Tibial artery (tissue), 4 donors: ENCODE results near the gene THAP12.

Experiments
- DNase-seq, 2 donors: peaks; one replicate each; pipeline ENCODE4 v3.0.0-alpha.2; 2019
- H3K27ac ChIP-seq, 2 donors: fragments of 200-600 bp; sonication (generic) in 1 of 2; 1 replicate in 1 of 2; 2 replicates in 1 of 2; pipeline ENCODE4 v1.5.1; 2018 to 2019; ENCODE audit warnings: mild to moderate bottlenecking in 1 of 2
- H3K27me3 ChIP-seq, 2 donors: fragments of 200-600 bp; sonication (generic) in 1 of 2; one replicate each; pipeline versions ENCODE4 v1.5.1 to v1.6.0; 2016 to 2019
- H3K36me3 ChIP-seq, 3 donors: fragments of 200-600 bp; sonication (generic) in 2 of 3; one replicate each; pipeline ENCODE4 v1.5.1; 2016 to 2019; ENCODE audit warnings: mild to moderate bottlenecking in 2 of 3
- H3K4me1 ChIP-seq, 4 donors: fragments of 200-600 bp; sonication (generic) in 2 of 4; 1 replicate in 3 of 4; 2 replicates in 1 of 4; pipeline ENCODE4 v1.5.1; 2016 to 2019
- H3K4me3 ChIP-seq, 2 donors: fragments of 200-600 bp; sonication (generic) in 1 of 2; 1 replicate in 1 of 2; 2 replicates in 1 of 2; pipeline ENCODE4 v1.5.1; 2018 to 2019; ENCODE audit warnings: mild to moderate bottlenecking in 2 of 2
- H3K9me3 ChIP-seq, 3 donors: fragments of 200-600 bp; sonication (generic) in 1 of 3; one replicate each; pipeline ENCODE4 v1.5.1; 2016 to 2019
- CTCF ChIP-seq, 2 experiments: fragments of 200-600 bp in 1 of 2; fragments of 450-650 bp in 1 of 2; IDR thresholded peaks; one replicate each; pipeline ENCODE4 v1.5.1; 2017 to 2019; ENCODE audit warnings: antibody characterized with exemption in 2 of 2, mild to moderate bottlenecking in 1 of 2, moderate library complexity in 1 of 2
- intact Hi-C: fragments of 100-400 bp; cut with DNase I; formaldehyde crosslinking; loops from one replicate; pipeline ENCODE4 v1.15.0; 2023; ENCODE audit warnings: low total_unique reads

Gene THAP12

DNA sequence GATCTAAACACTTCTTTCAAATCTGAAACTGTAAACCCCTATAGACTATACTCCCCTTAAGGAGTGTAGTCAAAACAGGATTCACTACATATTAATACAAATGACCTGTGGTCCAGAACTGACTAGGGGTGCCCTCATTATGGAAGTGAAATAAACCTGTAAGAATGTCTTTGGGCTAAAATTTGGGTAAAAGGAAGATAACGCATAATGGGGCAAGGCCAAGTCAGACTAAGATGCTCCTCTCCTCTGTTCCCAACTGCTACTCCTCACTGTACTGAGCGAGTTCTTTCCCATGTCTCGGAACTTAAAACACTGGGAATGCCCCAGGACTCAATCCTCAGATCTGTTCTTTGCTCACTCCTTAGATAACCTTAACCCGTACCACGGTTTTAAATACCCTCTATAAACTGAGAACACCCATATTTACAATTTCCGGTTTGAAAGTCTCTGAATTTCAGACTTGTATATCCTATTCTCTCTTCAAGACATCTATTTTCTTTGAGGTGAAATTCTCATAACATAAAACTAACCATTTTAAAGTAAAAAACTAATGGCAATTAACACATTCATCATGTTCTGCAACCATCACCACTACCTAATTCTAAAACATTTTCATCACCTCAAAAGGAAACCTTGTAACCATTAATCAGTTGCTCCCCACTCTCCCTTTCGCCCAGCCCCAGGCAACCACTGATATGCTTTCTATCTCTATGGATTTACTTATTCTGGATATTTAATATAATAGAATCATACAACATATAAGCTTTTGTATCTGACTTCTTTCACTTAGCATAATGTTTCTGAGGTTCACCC lies 4.0 kb downstream of the THAP12 start:
- TF ChIP-seq CTCF (IDR thresholded peaks at IDR 0.05) = no peak
- H3K36me3 ChIP-seq = no peaks in the 10 kb centered on the region
- H3K9me3 ChIP-seq = no peaks in the 10 kb centered on the region
- H3K4me3 ChIP-seq = no peak overlapping the region
- H3K27me3 ChIP-seq = no peaks in the 10 kb centered on the region
- intact Hi-C loops = no loop called here
- H3K4me1 ChIP-seq = peaks cover 0 to 35% (median 22%) of the 10 kb centered on the region in 4 donors
- no peak for DNase-seq
- H3K27ac ChIP-seq = no peak overlapping the region

GRCh38 chr11:76371170-76371569 lies 9.8 kb downstream of the THAP12 start:
- H3K4me3 ChIP-seq = no peak overlapping the region
- H3K4me1 ChIP-seq = peaks cover 0 to 57% (median 12%) of the 10 kb centered on the region in 4 donors
- intact Hi-C loops = loop anchor here (5.0 kb wide), 1 partner anchor 159 kb away; no protein-coding TSS in a partner anchor
- no peak for TF ChIP-seq CTCF (IDR thresholded peaks at IDR 0.05)
- no peak overlapping the region for H3K27ac ChIP-seq
- H3K36me3 ChIP-seq = no peaks in the 10 kb centered on the region
- DNase-seq = no peak
- H3K9me3 ChIP-seq = no peaks in the 10 kb centered on the region
- no peaks in the 10 kb centered on the region for H3K27me3 ChIP-seq

GRCh38 chr11:76369406-76369805 lies 11.5 kb downstream of the THAP12 start:
- Histone ChIP-seq H3K9me3 (no peaks in the 10 kb centered on the region), H3K27ac (no peak overlapping the region), H3K27me3 (no peaks in the 10 kb centered on the region), H3K4me3 (no peak overlapping the region), H3K4me1 (peaks cover 0 to 47% (median 11%) of the 10 kb centered on the region in 4 donors), H3K36me3 (no peaks in the 10 kb centered on the region)
- TF ChIP-seq CTCF (IDR thresholded peaks at IDR 0.05) = no peak
- DNase-seq = no peak
- intact Hi-C loops = no loop called here

DNA sequence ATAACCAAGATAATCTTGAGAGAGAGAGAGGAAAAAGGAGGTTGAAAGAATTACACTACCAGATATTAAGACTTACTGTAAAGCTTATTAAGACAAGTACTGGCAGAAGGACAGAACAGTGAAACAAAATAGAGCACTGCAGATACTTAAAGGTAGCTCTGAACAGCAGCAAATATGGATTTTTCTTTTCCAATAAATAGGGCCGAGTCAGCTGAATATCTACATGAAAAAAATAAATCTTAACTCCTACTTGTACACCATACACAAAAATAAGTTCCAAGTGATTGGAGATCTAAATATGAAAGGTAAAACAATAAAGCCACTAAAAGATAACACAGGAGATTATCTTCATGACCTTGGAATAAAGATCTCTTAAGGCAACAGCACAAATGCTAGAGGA lies 12.4 kb downstream of the THAP12 start:
- peaks cover 0 to 47% (median 11%) of the 10 kb centered on the region in 4 donors for H3K4me1 ChIP-seq
- intact Hi-C loops = no loop called here
- no peak overlapping the region for H3K4me3 ChIP-seq
- DNase-seq = no peak
- no peak overlapping the region for H3K27ac ChIP-seq
- H3K9me3 ChIP-seq = no peaks in the 10 kb centered on the region
- H3K36me3 ChIP-seq = no peaks in the 10 kb centered on the region
- no peaks in the 10 kb centered on the region for H3K27me3 ChIP-seq
- no peak for TF ChIP-seq CTCF (IDR thresholded peaks at IDR 0.05)

DNA sequence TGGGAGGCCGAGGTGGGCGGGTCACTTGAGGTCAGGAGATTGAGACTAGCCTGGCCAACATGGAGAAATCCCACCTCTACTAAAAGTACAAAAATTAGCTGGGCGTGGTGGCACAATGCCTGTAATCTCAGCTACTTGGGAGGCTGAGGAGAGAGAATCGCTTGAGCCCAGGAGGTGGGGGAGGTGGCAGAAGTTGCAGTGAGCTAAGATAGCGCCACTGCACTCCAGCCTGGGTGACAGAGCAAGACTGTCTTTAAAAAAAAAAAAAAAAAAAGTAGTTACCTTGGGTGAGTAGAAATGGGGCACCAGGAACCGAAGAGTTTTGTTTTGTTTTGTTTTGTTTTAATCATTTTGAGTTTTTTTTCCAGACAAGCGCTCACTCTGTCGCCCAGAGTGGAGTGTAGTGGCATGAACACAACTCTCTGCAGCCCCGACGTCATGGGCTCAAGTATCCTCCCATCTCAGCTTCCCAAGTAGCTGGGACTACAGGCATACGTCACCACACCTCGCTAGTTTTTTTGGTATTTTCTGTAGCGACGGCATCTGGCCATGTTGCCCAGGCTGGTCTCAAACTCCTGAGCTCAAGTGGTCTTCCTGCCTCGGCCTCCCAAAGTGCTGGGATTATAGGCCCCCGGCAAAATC lies 15.8 kb downstream of the THAP12 start:
- Histone ChIP-seq H3K9me3 (no peaks in the 10 kb centered on the region), H3K27me3 (no peaks in the 10 kb centered on the region), H3K4me3 (no peak overlapping the region), H3K27ac (no peak overlapping the region), H3K4me1 (peaks cover 0 to 62% (median 10%) of the 10 kb centered on the region in 4 donors), H3K36me3 (no peaks in the 10 kb centered on the region)
- intact Hi-C loops = no loop called here
- no peak for DNase-seq
- TF ChIP-seq CTCF (IDR thresholded peaks at IDR 0.05) = no peak
